Measurements from ENCODE around the gene SLC2A9.

DNA sequence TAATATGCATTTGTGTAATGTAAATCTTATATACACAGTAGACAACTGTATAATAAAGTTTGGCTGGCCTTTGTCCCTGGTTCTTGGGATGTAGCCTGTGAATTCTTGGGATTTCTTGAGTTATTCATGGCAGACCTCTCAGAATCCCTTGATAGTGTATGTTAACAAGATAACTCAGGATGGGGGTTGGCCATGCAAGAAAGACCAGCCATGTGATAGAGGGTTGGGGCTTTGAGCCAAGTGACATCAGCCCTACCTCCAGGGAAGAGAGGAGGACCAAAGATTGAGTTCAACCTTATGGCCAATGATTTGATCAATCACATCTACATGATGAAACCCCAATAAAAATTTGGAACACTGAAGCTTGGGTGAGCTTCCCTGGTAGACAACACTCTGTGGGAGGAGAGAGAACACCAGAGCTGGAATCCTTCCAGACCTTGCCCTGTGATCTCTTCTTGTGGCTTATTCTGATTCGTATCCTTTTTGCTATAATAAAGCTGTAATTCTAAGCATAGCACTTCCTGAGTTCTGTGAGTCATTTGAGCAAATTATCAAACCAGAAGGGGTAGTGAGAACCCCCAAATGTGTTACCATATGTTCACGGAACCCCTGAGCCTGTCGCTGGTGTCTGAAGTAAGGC lies 11.3 kb downstream of the SLC2A9 start:
- TF ChIP-seq ZNF384 (IDR thresholded peaks at IDR 0.05) (no peak), FOXA1 (IDR thresholded peaks at IDR 0.05) (no peak), SP1 (IDR thresholded peaks at IDR 0.05) (no peak), FOXM1 (IDR thresholded peaks at IDR 0.05; ENCODE audit: borderline replicate concordance) (no peak)
- TF ChIP-seq, protein P1, sequence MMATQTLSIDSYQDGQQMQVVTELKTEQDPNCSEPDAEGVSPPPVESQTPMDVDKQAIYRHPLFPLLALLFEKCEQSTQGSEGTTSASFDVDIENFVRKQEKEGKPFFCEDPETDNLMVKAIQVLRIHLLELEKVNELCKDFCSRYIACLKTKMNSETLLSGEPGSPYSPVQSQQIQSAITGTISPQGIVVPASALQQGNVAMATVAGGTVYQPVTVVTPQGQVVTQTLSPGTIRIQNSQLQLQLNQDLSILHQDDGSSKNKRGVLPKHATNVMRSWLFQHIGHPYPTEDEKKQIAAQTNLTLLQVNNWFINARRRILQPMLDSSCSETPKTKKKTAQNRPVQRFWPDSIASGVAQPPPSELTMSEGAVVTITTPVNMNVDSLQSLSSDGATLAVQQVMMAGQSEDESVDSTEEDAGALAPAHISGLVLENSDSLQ (IDR thresholded peaks at IDR 0.05) = no peak
